Measurements from ENCODE around the gene CYSTM1. TPM values are rescaled to one million over a fixed set of nuclear protein-coding genes. Genes with fewer than 3 reads are reported as not detected.

CYSTM1 gene
- total and polyA plus RNA-seq, 2 donors (not counting 3 experiments of a cell fraction or from before 2014, with no cell fraction given), result 28.9 to 41.5 TPM

GRCh38 chr5:140142246-140142645 is 32.7 kb upstream of the CYSTM1 start:
- TF ChIP-seq POLR2A (IDR thresholded peaks at IDR 0.05; ENCODE audit: low read depth, low read length) (no peak), EZH2 (IDR thresholded peaks at IDR 0.05; ENCODE audit: borderline replicate concordance, low read depth, low read length, severe bottlenecking) (no peak), CTCF (IDR thresholded peaks at IDR 0.05; ENCODE audit: extremely low read depth in 1 of 2, insufficient read depth in 1 of 2, low read depth in 1 of 2, low read length in 2 of 2) (no peak), MAX (IDR thresholded peaks at IDR 0.05; ENCODE audit: insufficient read depth, insufficient read length) (no peak), FOS (IDR thresholded peaks at IDR 0.05; ENCODE audit: borderline replicate concordance, insufficient read depth, low read length) (no peak), MYC (IDR thresholded peaks at IDR 0.05; ENCODE audit: low read depth, low read length) (no peak), GATA2 (IDR thresholded peaks at IDR 0.05; ENCODE audit: insufficient read depth, insufficient read length, low read depth, low read length) (no peak), POLR2AphosphoS5 (IDR thresholded peaks at IDR 0.05; ENCODE audit: insufficient read depth, low read depth, low read length) (no peak)
- Histone ChIP-seq H3K79me2 (ENCODE audit: control insufficient read depth, insufficient read depth, low read length) (no peaks in the 10 kb centered on the region), H3K4me2 (ENCODE audit: insufficient read depth, low read length) (no peak overlapping the region), H3K9ac (replicated peaks; ENCODE audit: extremely low read depth, insufficient read depth, low read length) (no peak overlapping the region), H3K4me1 (ENCODE audit: control insufficient read depth, extremely low read depth, insufficient read depth, low read length) (no peaks in the 10 kb centered on the region), H3K4me3 (replicated peaks in 1 of 3; ENCODE audit: insufficient read depth in 1 of 3, low read depth in 1 of 3, low read length in 3 of 3) (no peak overlapping the region), H3K27me3 (ENCODE audit: control insufficient read depth in 2 of 2, insufficient read depth in 2 of 2, low read length in 2 of 2) (peaks cover 0 to 3% of the 10 kb centered on the region in 2 experiments), H3K9me3 (replicated peaks; ENCODE audit: control insufficient read depth, insufficient read depth, low read length) (no peaks in the 10 kb centered on the region), H2AFZ (ENCODE audit: low read depth, low read length) (no peak overlapping the region), H3K36me3 (ENCODE audit: control insufficient read depth in 2 of 2, extremely low read depth in 1 of 2, insufficient read depth in 2 of 2, low read length in 2 of 2) (no peaks in the 10 kb centered on the region), H3K9me1 (replicated peaks; ENCODE audit: control insufficient read depth, extremely low read depth, insufficient read depth, low read length) (no peaks in the 10 kb centered on the region), H3K27ac (ENCODE audit: insufficient read depth, low read depth, low read length) (no peak overlapping the region), H4K20me1 (replicated peaks; ENCODE audit: control insufficient read depth, extremely low read depth, insufficient read depth, low read length) (no peaks in the 10 kb centered on the region)
- DNase-seq (ENCODE audit: low read depth, low spot score), result no peak
- FAIRE-seq, result no peak
- ChIA-PET CTCF (interaction anchor here (0.9 to 6.6 kb wide), 6 partner anchors 9 to 355 kb away, joined by 3 to 379 read pairs (median 16); no protein-coding TSS in a partner anchor), POLR2A (no interaction called here)
- intact Hi-C loops (cut with micrococcal nuclease) (no loop called here), dilution Hi-C loops (cut with MboI; ENCODE audit: extremely low pct_ligation_motif_present, low sequenced_read_pairs) (no loop called here)
- BruUV-seq (replicated peaks), result no TSS peak
